ENCODE results near the gene CPHXL2.

CPHXL2 gene

DNA sequence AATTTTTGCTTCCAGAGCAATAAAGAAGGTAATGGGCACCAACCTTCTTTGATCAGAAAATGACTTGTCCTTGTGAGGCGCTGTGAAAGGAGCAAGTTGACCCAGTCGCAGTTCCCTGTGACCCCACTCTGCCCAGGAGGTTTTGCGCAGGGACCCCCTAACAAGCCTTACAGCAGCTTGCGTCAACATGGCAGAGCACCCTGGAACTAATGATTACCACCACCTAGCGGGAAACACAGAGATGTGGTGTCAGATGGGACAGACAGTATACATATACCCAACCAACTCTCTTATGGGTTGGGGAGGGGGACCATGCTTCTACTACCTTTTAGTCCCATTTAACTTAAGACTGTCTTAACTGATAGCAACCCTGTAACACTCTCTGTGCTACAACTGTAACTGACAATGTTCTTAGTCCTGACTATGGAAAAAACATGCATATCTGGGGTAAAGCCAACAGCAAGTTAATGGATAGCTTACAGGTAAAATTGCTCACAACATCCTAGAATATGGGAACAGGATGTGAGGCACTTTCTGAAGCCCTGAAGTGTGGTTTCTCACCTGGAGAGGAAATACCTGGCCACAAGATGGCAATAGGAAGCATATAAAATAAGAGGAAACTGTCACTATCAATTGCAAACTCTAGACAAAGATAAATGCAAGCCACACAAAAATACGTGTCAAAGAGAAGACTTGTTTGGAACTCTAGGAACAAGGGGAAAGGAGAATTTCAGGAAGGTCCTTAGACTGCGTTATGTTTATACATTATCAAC, 32.4 kb downstream of the CPHXL2 start:
- DNase-seq (ENCODE audit: low read depth in 2 of 2), result no peak

DNA sequence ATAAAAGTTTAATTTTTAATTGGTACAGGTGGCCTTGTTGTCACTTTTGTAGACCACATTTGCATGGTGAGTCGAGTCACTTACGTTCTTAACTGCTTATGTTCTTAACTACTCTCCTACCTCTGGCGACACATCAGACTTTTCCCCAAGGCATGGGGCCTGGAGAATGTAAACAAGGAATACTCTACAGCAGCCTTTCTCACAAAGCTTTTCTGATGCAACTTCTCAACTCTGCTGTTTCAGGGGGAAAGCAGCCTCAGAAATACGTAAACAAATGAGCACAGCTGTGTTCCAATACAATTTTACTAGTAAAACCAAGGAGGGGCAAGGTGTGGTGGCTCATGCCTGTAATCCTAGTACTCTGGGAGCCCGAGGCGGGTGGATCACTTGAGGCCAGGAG, 36.2 kb downstream of the CPHXL2 start:
- no peak for DNase-seq (ENCODE audit: low read depth in 2 of 2)

DNA sequence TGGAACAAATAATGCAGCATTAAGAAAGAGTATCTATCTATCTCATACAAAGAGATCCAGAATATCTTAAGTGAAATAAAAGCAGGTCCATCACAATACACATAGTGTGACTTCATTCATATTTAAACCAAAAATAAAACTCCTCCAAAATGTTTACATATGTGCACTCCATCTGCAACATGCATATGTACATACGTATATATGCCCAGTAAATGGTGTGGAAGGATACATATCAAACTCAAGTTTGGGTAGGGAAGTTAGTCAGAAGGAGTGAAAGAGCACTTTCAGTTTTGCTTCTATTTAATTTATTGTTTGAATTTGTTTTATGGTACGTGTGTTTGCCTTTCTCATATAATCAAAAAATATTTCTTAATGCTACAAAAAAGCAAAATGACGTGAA, 41.8 kb downstream of the CPHXL2 start:
- DNase-seq (ENCODE audit: low read depth in 2 of 2), result no peak

DNA sequence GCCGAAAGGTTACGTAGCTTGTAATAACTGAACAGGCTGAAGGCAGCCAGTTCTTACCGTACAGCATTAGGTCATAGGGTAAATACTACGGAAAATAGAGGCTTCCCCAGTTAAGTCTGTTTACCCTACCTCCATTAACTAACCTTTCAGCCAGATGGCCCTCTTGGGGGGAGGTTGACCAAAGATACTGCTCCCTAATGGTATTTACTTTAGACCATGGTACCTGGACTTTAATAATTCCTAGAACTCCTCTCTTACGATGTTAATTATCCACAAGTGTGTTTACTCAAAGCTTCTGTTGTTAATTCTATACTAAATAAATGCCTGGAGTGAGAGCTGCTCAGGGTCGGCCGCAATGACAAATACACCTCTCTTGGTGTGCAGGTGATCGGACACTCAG, 44.0 kb downstream of the CPHXL2 start:
- no peak for DNase-seq (ENCODE audit: low read depth in 2 of 2)

DNA sequence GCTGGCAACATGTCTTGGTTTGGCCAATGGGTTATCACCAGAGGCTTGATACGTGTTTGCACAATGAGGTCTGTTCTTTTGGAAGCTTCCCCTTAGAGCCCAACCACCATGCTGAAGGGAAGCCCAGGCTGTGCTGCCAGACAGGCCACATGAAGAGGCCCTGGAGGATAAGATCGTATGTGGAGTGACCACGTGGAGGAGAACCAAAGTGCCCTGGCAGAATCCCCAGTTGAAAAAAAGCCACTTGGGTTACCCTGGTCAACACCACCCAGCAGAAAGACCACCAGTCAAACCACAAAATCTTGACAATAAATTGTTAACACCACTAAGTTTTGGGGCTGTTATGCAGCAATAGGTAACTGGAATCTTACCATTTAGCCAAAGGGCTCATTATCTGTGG, 46.8 kb downstream of the CPHXL2 start:
- DNase-seq (ENCODE audit: low read depth in 2 of 2), result no peak

DNA sequence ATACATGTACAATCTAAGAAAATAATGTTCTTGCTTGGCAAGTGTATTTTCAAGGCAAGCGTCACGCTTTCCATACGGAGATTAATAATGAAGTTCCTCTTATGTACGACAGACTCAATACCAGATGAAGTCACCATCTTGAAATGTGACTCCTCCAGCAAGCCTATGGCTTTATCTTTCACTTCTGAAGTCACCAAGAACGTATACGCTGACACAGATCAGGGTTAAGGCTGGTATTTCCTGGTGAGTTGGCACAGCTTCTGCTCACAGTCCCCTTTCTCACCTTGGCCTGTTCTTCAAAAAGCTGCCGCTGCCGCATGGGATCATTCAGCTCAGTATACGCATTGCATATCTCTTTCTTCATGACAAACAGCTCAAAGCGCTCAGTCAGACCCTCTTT, 47.7 kb downstream of the CPHXL2 start:
- DNase-seq (ENCODE audit: low read depth in 2 of 2), result no peak

DNA sequence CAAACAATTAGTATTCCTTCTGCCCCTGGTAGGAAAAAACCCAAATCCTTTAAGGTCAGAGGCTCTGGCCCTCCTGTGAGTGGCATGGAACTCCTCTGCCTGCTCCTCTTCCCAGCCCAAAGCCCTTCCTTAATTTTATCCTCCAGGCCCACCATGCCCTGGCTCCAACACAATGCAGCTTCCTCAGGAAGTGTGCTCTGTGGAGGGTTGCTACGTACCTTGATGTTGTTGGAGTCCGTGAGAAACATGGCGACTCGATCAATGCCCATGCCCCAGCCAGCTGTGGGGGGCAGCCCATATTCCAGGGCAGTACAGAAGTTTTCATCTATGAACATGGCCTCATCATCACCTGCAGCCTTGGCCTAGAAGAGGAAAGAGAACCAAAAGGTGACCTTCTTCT, 48.5 kb downstream of the CPHXL2 start:
- no peak for DNase-seq (ENCODE audit: low read depth in 2 of 2)

DNA sequence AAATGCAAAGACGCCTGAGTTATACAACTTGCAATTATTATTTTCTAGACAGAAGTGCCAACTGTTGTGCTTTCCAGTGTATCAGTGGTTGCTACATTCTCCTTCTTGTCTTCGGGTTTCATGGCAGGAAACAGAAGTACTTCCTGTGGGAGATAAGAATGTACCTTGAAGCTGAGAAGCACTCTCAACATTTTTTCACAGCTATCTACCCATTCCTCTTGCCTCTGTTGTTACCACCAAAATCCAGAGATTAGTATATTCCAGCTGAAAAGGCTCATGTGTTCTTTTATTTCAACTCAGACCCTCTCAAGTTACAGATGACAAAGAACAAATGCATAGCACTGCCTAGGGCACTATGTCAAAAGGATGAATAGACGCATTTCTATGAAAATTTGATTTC, 49.0 kb downstream of the CPHXL2 start:
- DNase-seq (ENCODE audit: low read depth in 2 of 2), result no peak

DNA sequence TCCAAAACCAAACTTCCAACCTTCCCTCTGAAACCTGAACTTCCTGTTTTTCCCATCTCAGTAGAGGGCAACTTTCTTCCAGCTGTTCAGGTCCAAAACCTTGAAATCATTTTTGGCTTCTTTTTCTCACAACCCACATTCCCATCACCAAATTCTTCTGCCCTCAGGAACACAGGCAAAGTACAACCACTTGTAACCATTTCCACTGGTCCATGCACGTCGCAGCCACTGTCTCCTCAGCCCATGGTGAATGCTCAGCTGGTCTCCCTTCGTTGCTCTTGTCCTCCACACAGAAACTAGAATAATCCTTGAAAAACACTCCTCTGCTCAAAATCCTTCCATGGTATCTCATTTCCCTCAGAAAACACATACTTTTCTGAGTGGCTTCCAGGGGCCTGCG, 50.0 kb downstream of the CPHXL2 start:
- DNase-seq (ENCODE audit: low read depth in 2 of 2), result no peak

DNA sequence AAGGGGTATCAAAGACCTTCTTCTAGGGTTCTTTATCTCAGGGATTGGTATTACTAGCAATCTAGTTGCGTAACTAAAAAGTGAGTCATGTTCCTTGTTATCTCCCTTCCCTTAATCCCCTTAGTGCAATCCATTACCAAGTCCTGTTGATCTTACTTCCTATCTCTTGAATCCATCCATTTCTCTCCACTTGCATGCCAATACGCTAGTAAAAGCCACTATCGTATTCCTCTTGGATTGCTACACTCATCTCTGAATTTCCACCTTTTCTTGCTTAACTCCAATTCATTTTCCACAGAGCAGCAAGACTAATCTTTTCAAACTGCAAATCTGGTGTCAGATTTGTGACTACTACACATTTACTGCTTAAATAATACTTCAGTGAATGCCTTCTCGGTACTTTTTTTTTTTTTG, 51.9 kb downstream of the CPHXL2 start:
- no peak for DNase-seq (ENCODE audit: low read depth in 2 of 2)

DNA sequence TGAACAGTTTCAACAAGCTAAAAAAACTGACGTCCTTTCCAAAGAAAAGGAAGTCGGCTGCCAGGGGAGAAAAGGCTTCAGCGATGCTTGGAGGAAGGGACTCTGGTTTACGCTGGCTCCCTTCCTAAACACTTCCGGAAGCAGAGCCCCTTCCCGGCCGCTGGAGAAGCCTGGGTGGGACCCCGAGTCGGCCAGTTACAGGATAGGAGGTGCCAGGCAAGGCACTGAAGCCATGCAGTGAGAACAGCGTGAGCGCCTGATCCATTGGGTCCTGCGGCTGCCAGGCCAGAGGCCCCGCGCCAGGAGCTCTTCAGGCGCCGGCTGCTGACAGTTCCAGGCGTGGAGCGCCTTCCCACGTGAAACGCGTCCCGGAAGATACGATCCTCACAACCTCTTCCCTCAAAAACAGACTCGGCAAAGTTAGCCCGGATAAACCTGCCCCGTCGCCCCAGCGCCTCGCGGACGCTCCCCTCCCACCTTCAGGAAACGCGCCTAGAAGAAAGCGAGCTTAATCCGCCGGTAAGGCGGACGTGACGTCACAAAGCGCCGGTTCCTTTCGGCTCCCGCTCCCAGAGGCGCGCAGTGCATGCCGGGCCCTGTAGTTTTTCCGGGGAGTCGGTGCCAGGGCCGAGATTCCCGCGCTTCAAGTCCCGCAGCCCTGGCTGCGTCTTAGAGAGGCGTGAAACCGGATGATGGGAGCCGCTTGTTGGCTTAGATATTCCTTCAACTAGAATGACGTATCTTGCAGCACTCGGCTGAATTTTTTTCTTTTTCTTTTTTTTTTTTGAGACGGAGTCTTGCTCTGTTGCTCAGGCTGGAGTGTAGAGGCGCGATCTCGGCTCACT, 53.8 kb downstream of the CPHXL2 start, which contains the start of gene ADAT1:
ADAT1 (minus strand) TSS at position 521 of the 845 bp plus-strand sequence. CDS start 2,482 bp downstream, outside the sequence.
- DNase-seq (ENCODE audit: low read depth in 2 of 2), result peak; percentile 95 to 96

DNA sequence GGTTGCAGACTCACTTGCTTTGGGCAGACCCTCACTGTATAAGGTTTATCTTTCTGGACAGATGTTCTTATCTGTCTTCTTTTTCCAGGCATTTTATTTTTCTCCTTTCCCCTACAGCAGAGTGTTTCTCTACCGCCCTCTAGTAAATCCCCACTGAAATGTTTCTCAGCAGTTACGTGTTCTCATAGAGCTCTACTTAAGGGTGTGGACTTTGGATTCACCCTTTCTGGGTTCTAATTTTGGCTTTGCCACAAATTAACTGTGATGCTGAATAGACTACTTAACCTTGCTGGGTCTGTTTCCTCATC, 55.7 kb downstream of the CPHXL2 start:
- DNase-seq (ENCODE audit: low read depth in 2 of 2), result no peak

DNA sequence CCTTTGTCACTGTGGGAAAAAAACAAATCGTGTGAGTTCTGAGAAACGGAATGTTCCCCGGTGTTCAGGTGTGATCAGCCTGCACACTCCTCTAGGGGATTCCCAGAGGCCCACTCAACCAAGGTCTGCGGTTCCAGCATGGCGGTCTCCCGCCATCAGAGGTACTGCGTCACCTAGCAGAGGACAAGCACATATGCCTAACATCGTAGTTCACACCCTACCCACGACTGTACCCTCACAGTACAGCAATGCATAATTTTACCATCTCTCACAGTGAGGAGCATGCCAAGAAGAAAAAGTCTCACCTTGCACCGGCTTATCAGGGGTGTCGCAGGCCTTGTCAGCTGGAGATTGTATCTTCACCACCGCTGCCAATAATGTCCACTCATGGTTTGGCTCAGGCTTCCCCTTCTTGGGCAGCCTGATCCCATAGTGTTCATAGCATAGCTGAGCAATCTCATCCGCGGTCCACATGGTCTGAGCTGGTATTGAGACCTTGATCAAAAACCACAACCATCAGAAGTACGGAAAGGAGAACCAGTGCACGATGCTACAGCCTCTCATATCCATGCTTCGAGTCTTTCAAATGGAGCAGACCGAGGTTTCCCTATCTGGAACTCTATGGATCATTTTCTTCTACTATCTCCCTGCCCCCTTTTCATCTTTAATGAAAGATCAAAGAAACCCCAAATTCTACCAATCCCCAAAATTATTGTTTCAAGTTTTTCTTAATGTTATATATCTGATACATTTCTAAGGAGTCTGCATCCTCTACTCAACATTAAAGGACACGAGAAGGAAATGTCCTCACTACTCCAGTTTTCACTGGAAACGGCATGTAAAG, 56.3 kb downstream of the CPHXL2 start:
- DNase-seq (ENCODE audit: low read depth in 2 of 2), result peak in 1 of 2 donors; percentile 22

DNA sequence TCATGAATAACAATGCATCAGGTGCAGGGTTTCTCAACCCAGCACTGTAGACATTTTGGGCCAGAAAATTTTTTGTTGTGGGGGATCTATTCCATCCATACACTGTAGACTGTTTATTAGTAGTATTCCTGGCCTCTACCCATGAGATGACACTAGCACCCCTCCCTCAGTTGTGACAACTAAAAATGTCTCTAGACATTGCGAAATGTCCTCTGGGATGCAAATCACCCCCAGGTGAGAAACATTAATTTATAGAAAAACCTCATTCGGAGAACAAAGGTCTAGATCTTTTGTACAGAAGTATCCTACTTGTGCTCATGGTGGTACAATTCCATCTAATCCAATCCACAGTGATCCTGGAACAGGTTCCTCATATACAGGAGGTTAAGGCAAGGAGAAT, 58.0 kb downstream of the CPHXL2 start:
- DNase-seq (ENCODE audit: low read depth in 2 of 2), result no peak

DNA sequence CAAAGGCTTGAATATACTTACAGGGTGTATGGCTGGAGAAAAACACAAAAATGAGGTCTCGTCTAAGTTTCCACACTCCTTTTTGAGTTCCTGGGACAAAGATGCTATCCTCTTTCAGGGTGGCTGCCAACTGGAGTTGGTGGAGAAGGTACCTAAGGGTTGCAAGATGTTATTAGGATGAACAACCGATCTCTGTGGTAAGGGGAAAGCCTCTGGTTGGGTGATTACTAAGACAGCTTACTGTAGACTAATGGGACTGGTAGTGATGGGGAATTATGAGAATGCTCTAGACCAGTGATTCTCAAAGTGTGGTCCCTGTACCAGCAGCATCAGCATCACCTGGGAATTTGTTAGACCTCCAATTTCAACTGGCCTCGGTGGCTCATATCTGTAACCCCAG, 59.7 kb downstream of the CPHXL2 start:
- DNase-seq (ENCODE audit: low read depth in 2 of 2), result no peak

DNA sequence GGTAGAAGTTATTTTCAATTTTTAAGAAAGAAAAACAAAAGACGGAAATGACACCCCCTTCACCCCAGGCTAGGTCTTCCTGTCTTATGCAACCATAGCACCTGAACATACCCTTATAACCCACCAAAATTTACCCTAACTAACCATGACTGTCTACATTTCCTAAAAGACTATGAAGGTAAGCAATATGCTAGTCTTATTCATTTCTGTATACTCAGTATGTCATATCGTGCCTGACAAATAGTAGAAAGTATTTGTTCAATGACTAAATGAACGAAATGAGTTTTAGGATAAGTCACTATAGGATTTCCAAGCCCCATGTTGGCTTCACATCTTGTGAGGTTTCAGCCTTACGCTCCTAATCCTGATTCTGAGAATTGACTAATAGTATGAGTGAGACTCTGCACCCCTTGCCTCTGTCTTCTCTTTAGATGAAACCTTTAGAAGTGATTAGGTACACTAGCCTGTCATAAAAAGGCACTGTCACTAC, 60.2 kb downstream of the CPHXL2 start:
- DNase-seq (ENCODE audit: low read depth in 2 of 2), result no peak

DNA sequence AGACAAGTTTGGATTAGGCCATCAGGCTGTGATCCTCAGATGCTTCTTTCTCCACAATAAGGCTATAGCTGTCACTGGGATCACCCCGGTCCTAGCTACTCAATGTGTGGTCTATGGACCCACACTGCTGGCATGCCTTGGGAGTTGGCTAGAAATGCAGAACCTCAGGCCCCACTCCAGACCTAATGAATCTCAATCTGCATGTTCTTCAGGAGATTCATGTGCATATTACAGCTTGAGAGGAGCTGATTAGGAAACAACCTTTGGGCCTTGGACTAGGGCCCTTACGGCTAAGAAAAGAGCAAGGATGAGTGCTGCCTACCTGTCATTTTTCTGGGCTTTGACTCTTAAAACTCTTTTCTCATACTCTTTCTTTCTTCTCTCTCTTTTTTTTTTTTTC, 61.2 kb downstream of the CPHXL2 start:
- no peak for DNase-seq (ENCODE audit: low read depth in 2 of 2)

DNA sequence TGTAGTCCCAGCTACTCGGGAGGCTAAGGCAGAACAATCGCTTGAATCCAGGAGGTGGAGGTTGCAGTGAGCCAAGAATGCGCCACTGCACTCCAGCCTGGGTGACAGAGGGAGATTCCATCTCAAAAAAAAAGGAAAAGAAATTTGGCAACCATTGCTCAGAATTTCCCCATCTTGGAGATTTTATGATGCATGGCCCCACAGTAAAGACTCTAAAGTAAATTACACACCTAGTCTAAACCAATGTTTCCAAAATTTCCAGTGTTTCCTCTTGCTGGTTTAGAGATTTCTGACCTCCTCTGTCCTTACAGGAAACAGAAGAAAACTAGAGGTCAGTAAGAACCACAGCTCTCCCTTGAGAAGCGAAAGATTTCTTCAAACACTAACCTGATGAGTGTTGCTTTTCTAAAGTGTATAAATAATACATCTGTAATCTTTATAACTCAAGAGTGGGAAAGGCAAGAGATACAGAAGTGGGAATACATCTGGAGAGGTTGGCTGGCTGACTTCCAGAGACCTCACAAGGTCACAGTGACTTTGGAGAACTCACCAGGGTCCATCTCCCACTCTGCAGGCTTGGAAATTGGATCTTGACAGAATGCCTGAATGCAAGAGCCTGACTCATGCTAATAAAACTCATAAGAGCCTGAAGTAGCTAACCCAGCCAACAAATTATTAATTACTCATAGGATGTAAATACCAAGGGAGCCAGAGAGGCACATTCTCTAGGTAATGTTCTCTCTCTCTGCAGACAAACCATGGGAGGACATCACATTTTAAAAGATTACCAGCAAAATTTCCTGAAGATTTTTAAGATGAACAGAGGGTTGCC, 62.5 kb downstream of the CPHXL2 start:
- DNase-seq (ENCODE audit: low read depth in 2 of 2), result no peak
